NB4 (cell line): ENCODE measurements around the gene CEP55.

Experiments used
- DNase-seq: peaks from one replicate; pipeline ENCODE4 v3.0.0; 2010; ENCODE audit warnings: low read depth
- H3K4me3 ChIP-seq: one replicate; pipeline ENCODE4 v1.5.1; 2011; ENCODE audit warnings: mild to moderate bottlenecking, low read depth, low read length, moderate library complexity
- MYC ChIP-seq: IDR thresholded peaks from 2 replicates; pipeline ENCODE4 v1.6.1; 2011; ENCODE audit warnings: low read depth, low read length
- POLR2A ChIP-seq: IDR thresholded peaks from 2 replicates; pipeline ENCODE4 v1.6.1; 2011; ENCODE audit warnings: mild to moderate bottlenecking; ENCODE audit not compliant: insufficient read length; ENCODE audit errors: extremely low read depth
- TF ChIP-seq, protein P1 (sequence below): IDR thresholded peaks from 2 replicates; pipeline ENCODE4 v1.6.1; 2011; ENCODE audit warnings: low read depth, low read length
- TF ChIP-seq, protein P2 (sequence below): IDR thresholded peaks from one replicate; pipeline ENCODE4 v1.5.1; 2012; ENCODE audit warnings: low read depth, low read length

The CEP55 gene

DNA sequence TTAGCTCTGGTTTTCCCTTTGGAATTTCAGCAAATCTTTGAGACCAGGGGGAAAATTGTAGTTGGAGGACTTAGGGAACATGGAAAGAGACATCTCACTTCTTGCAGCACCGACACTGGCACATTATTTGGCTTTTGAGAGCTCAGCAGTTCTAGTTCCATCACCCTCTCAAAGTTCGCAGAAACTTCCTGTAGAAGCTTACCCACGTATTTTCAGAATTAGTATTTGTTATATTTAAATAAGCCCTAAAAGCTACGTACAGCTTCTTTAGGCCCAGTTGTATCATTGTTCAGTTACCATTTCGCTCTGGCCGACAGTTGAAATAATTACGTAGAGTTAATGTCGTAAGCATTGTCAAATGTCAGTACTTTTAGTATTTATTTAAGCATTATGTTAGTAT is 13.4 kb downstream of the CEP55 start:
- TF ChIP-seq MYC (no peak), POLR2A (no peak)
- TF ChIP-seq, protein P1, sequence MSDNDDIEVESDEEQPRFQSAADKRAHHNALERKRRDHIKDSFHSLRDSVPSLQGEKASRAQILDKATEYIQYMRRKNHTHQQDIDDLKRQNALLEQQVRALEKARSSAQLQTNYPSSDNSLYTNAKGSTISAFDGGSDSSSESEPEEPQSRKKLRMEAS: no peak
- TF ChIP-seq, protein P2, sequence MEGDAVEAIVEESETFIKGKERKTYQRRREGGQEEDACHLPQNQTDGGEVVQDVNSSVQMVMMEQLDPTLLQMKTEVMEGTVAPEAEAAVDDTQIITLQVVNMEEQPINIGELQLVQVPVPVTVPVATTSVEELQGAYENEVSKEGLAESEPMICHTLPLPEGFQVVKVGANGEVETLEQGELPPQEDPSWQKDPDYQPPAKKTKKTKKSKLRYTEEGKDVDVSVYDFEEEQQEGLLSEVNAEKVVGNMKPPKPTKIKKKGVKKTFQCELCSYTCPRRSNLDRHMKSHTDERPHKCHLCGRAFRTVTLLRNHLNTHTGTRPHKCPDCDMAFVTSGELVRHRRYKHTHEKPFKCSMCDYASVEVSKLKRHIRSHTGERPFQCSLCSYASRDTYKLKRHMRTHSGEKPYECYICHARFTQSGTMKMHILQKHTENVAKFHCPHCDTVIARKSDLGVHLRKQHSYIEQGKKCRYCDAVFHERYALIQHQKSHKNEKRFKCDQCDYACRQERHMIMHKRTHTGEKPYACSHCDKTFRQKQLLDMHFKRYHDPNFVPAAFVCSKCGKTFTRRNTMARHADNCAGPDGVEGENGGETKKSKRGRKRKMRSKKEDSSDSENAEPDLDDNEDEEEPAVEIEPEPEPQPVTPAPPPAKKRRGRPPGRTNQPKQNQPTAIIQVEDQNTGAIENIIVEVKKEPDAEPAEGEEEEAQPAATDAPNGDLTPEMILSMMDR: no peak
- DNase-seq: no peak
- no peak overlapping the region for H3K4me3 ChIP-seq

DNA sequence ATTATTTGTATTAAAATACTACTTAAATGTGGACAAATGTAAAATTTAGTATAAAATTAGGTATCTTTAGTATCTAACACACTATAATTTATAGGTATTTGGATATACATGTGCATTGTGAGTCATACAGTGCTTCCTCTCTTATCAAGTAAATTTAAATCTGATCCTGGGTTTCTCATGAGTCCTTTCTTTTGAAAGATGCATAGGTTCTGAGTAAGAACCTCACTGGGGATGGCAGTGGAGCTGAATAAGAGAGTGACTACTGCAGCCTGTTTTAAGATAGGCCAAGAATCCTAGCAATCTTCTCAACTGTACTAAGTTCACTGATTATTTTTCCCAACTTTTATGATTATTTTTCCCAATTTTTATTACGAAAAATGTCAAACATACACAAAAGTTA is 16.2 kb downstream of the CEP55 start:
- H3K4me3 ChIP-seq: no peak overlapping the region
- TF ChIP-seq POLR2A (no peak), MYC (no peak)
- TF ChIP-seq, protein P2: no peak
- TF ChIP-seq, protein P1: no peak
- no peak for DNase-seq

DNA sequence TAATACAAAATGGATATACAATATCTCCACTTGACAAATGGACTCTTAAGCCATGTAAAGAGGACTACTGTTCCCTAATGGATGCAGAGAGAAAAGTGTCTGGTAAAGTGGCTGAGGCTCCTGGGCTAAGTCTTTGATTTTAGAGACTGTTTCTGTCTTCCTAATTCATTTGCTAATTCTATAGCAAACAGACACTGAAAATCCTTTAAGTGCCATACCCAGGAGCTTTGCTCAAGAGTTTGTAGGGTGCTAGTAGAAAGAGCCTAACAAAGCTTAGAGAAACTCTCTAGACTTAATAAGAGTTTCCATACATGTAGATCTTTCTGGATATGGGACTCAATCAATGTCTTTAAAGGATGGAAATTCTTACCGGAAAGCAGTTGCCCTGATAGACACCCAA is 16.7 kb downstream of the CEP55 start:
- DNase-seq: no peak
- H3K4me3 ChIP-seq: no peak overlapping the region
- TF ChIP-seq, protein P2: no peak
- no peak for TF ChIP-seq POLR2A

DNA sequence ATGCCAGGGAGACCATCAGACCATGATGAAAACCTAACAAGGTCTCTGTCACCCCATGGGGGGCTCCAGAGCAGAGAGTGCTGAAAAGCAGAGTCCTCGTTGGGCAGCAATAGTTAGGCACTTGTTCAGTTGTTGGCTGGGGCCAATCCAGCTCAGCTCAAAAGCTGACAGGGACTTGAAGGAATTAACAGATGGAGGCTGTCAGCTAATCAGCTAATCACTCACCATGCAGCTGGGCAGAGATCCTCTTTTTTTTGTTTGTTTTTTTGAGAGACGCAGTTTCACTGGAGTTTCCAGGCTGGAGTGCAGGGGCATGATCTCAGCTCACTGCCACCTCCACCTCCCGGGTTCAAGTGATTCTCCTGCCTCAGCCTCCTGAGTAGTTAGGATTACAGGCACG is 18.1 kb downstream of the CEP55 start:
- no peak for DNase-seq
- TF ChIP-seq, protein P2: no peak
- TF ChIP-seq, protein P1: no peak
- TF ChIP-seq MYC: no peak
- no peak for TF ChIP-seq POLR2A
- no peak overlapping the region for H3K4me3 ChIP-seq

DNA sequence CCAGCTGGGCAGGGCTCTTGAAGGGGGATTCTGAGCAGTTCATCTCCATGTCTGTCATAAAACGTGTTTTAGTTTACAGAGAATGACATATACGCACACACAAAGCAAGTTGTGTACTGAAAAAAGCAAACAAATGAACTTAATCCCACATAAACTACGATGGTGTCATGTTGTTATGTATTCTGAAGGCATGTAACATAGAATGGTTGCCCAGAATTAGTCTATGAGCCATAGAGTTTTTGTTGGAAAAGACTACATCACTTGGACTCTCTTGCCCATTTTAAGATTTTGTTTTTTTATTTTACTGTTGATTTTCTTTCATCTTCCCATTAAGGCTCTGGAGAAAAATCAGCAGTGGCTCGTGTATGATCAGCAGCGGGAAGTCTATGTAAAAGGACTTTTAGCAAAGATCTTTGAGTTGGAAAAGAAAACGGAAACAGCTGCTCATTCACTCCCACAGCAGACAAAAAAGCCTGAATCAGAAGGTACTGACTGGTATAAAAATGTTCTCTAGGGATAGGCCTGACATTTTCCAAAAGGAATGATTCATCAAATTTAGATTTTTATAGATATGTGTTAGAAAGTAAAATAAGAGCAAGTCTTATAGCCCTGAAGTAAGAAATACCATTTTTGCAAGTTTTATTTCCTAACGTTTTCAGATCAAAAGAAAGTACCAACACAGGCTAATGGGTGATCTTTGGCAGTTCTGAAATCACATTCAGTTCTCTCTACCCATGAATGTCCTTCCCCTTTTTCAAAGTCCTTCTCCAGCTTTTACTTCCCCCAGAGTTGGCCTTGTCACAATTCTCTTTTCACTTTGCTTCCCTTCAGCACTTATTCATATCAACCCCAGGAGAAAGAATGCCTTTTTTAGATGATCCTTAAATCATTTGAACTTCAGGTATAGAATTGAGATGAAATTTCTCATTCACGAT is 18.9 kb downstream of the CEP55 start:
- TF ChIP-seq, protein P1: no peak
- TF ChIP-seq POLR2A: no peak
- TF ChIP-seq MYC: no peak
- TF ChIP-seq, protein P2: no peak
- peak; percentile 18 for DNase-seq
- H3K4me3 ChIP-seq: no peak overlapping the region

DNA sequence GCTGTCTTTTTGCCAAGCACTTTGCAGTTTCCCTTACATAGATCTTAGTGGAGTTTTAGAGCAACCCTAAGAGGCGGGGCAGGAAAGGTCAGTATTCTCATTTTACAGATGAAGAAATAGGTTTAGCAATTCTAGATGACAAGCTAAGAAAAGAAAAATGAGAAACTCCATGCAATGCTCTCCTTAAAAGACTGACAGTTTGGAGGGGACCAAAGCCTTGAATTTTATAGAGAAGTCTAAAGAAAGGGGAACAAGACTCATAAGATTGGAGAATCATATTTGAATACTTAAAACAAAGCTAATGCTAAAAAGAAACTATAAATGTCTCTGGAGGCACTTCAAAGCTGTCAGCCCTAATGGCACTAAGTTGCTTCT is 19.6 kb downstream of the CEP55 start:
- DNase-seq: no peak
- TF ChIP-seq MYC: no peak
- TF ChIP-seq, protein P2: no peak
- no peak for TF ChIP-seq POLR2A
- TF ChIP-seq, protein P1: no peak
- no peak overlapping the region for H3K4me3 ChIP-seq
